ENCODE measurements around the gene BRI3BP. TPM values are rescaled to one million over a fixed set of nuclear protein-coding genes. Genes with fewer than 3 reads are reported as not detected.

The BRI3BP gene
- total and polyA plus RNA-seq, 9 donors, result 0.95 to 6.1 (median 2.6) TPM

GRCh38 chr12:125013816-125014442, 20.5 kb downstream of the BRI3BP start:
- no peak for DNase-seq

DNA sequence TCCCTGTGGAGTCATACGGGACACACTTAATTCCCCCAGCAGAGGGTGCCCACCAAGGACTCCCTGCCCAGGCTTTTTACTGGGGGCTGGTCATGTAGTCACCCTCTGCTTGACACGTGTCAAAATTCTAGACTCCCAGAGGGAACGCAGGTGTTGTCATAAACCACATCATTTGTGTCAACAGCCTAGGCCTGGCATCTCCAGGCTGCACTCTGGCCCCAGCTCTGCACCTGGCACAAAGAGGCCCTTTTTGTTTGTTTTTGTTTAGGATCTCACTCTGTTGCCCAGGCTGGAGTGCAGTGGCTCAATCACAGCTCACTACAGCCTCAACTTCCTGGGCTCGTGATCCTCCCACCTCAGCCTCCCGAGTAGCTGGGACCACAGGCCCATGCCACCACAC, 21.1 kb downstream of the BRI3BP start:
- no peak for DNase-seq

More at GRCh38 chr12:125013816-125014442, 20.5 kb downstream of the BRI3BP start:
- no peak overlapping the region for H3K27ac ChIP-seq
- intact Hi-C loops (cut with DNase I), result no loop called here
- H3K4me3 ChIP-seq, result no peak overlapping the region
- no peaks in the 10 kb centered on the region for H3K9me3 ChIP-seq
- H3K27me3 ChIP-seq, result no peaks in the 10 kb centered on the region
- H3K4me1 ChIP-seq (ENCODE audit: insufficient read depth), result no peaks in the 10 kb centered on the region
- 85 to 91% (median 87%) methylated on average over 14 of the region's 14 CpGs for WGBS, 3 donors
- TF ChIP-seq, protein P1, sequence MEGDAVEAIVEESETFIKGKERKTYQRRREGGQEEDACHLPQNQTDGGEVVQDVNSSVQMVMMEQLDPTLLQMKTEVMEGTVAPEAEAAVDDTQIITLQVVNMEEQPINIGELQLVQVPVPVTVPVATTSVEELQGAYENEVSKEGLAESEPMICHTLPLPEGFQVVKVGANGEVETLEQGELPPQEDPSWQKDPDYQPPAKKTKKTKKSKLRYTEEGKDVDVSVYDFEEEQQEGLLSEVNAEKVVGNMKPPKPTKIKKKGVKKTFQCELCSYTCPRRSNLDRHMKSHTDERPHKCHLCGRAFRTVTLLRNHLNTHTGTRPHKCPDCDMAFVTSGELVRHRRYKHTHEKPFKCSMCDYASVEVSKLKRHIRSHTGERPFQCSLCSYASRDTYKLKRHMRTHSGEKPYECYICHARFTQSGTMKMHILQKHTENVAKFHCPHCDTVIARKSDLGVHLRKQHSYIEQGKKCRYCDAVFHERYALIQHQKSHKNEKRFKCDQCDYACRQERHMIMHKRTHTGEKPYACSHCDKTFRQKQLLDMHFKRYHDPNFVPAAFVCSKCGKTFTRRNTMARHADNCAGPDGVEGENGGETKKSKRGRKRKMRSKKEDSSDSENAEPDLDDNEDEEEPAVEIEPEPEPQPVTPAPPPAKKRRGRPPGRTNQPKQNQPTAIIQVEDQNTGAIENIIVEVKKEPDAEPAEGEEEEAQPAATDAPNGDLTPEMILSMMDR (IDR thresholded peaks at IDR 0.05), result no peak
- no peak for TF ChIP-seq POLR2A (IDR thresholded peaks at IDR 0.05)
- no peak for TF ChIP-seq EP300 (IDR thresholded peaks at IDR 0.05)
- H3K36me3 ChIP-seq, result no peaks in the 10 kb centered on the region

DNA sequence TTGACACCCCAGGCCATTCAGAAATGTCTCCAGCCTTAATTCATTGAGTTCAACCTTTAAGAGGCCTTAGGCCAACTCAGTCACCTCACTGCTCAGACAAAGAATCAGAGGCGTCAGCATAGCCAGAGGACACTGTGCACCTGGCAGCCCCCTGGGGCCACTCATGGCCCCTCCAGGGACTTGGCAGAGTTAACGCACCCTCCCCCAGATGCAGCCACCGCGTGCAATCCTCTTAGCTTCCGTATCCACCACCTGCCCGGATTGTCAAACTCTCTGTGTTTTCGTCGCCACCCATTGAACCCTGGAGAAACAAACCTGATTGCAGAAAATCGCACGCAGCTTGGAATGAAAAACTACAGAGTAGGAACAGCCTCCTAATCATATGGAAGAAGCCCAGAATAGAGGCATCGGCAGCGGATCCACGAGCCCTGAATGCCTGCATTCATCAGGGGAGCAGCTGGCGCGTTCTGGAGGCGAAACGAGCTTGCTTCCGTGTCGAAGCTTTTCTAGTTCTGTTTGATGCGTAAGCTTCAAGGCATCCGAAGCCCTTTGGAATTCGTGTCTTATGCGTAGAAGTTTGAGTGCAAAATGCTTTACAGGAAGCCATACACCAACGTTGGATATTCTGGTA, 22.4 kb downstream of the BRI3BP start:
- H3K27ac ChIP-seq, result no peak overlapping the region
- H3K4me1 ChIP-seq (ENCODE audit: insufficient read depth), result no peaks in the 10 kb centered on the region
- 89 to 92% (median 89%) methylated on average over 24 of the region's 24 CpGs for WGBS, 3 donors
- no peaks in the 10 kb centered on the region for H3K36me3 ChIP-seq
- intact Hi-C loops (cut with DNase I), result no loop called here
- TF ChIP-seq EP300 (IDR thresholded peaks at IDR 0.05), result no peak
- TF ChIP-seq POLR2A (IDR thresholded peaks at IDR 0.05), result no peak
- TF ChIP-seq, protein P1 (IDR thresholded peaks at IDR 0.05), result no peak
- DNase-seq, result no peak
- H3K4me3 ChIP-seq, result no peak overlapping the region
- no peaks in the 10 kb centered on the region for H3K27me3 ChIP-seq
- H3K9me3 ChIP-seq, result no peaks in the 10 kb centered on the region

More for the DNA sequence above, 21.1 kb downstream of the BRI3BP start:
- 77 to 93% (median 93%) methylated on average over 5 of the region's 5 CpGs for WGBS, 3 donors
- H3K9me3 ChIP-seq, result no peaks in the 10 kb centered on the region
- H3K27me3 ChIP-seq, result no peaks in the 10 kb centered on the region
- no peaks in the 10 kb centered on the region for H3K36me3 ChIP-seq
- H3K4me3 ChIP-seq, result no peak overlapping the region
- H3K27ac ChIP-seq, result no peak overlapping the region
- no peaks in the 10 kb centered on the region for H3K4me1 ChIP-seq (ENCODE audit: insufficient read depth)
- TF ChIP-seq, protein P1 (IDR thresholded peaks at IDR 0.05), result no peak
- TF ChIP-seq EP300 (IDR thresholded peaks at IDR 0.05), result no peak
- no peak for TF ChIP-seq POLR2A (IDR thresholded peaks at IDR 0.05)
- intact Hi-C loops (cut with DNase I), result no loop called here

DNA sequence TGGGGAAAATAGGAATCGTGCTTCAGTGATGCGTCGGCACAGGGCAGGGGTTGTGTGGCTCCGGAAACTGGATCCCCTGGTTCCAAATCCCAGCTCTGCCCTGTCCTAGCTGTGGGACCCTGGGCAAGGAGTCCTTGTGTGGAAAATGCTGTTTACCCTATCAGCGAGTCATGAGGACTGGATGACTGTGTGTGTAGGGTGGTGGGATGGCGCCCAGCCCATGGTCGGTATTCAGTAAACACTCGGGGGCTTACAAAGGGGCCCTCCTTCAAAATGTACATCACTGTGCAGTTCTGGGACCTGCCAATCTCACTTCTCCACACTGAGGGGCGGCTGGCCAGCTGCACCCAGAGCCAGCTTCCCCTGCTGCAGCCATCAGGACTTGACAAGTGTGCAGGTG, 24.4 kb downstream of the BRI3BP start:
- intact Hi-C loops (cut with DNase I), result no loop called here
- DNase-seq, result no peak
- H3K4me3 ChIP-seq, result no peak overlapping the region
- H3K27ac ChIP-seq, result no peak overlapping the region
- WGBS, 3 donors, result 95 to 97% (median 96%) methylated on average over 9 of the region's 9 CpGs
- no peaks in the 10 kb centered on the region for H3K36me3 ChIP-seq
- H3K9me3 ChIP-seq, result no peaks in the 10 kb centered on the region
- no peaks in the 10 kb centered on the region for H3K4me1 ChIP-seq (ENCODE audit: insufficient read depth)
- no peak for TF ChIP-seq EP300 (IDR thresholded peaks at IDR 0.05)
- no peak for TF ChIP-seq POLR2A (IDR thresholded peaks at IDR 0.05)
- TF ChIP-seq, protein P1 (IDR thresholded peaks at IDR 0.05), result no peak
- no peaks in the 10 kb centered on the region for H3K27me3 ChIP-seq

Measured in ovary (tissue), 9 donors.